Measurements from ENCODE around the gene NHS.

GRCh38 chrX:17601441-17602200, 226.6 kb downstream of the NHS start:
- TF ChIP-seq, protein P1, sequence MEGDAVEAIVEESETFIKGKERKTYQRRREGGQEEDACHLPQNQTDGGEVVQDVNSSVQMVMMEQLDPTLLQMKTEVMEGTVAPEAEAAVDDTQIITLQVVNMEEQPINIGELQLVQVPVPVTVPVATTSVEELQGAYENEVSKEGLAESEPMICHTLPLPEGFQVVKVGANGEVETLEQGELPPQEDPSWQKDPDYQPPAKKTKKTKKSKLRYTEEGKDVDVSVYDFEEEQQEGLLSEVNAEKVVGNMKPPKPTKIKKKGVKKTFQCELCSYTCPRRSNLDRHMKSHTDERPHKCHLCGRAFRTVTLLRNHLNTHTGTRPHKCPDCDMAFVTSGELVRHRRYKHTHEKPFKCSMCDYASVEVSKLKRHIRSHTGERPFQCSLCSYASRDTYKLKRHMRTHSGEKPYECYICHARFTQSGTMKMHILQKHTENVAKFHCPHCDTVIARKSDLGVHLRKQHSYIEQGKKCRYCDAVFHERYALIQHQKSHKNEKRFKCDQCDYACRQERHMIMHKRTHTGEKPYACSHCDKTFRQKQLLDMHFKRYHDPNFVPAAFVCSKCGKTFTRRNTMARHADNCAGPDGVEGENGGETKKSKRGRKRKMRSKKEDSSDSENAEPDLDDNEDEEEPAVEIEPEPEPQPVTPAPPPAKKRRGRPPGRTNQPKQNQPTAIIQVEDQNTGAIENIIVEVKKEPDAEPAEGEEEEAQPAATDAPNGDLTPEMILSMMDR (IDR thresholded peaks at IDR 0.05) = no peak
- no peak for TF ChIP-seq EZH2 (IDR thresholded peaks at IDR 0.05)
- TF ChIP-seq EZH2phosphoT487 (IDR thresholded peaks at IDR 0.05) = no peak

Measured in neural progenitor cell (in vitro differentiated cells).